ENCODE results near the gene CBX4.

CBX4 gene

DNA sequence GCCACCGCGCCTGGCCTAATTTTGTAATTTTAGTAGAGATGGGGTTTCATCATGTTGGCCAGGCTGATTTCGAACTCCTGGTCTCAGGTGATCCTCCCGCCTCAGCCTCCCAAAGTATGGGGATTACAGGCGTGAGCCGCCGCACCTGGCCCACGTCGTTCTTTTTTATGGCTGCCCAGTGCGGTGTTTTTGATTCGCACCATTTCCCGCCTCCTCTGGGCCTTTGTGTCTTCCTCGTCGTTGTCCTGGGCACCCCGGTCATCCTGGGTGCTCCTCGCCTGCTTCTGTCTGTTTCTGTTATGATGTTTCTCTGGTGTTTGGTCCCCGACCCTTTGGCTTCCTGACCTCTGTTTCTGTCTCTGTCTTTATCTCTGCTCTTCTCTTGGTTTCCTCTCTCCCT lies 15.0 kb downstream of the CBX4 start:
- no peak for ATAC-seq
- TF ChIP-seq GLIS3 (CRISPR knock-in tag; IDR thresholded peaks at IDR 0.05) = no peak

DNA sequence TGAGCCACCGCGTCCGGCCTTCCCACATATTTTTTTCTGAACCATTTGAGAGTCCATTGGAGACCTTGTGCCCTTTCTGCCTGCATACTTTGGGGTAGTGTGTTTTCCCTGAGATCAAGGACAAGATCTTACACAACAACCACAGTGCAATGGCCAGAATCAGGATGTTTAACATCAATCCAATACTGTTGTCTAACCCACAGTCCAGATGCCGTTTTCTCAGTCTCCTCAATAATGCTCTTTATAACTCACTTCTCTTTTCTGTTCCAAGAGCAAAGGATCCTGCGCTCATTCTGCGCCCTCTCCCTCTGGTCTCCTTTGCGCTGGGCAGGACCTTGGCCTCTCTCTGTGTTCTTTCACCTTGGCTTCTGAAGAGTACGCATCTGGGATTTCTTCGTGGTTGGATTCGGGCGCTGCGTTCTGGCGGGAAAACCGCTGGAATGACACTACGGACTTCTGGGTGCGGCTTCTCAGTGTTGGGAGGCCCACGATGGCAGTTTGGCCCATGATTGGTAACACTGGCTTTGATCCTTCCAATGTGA lies 16.6 kb downstream of the CBX4 start:
- ATAC-seq = no peak
- no peak for TF ChIP-seq ZNF70 (CRISPR knock-in tag; IDR thresholded peaks at IDR 0.05)
- TF ChIP-seq PPARA (CRISPR knock-in tag; IDR thresholded peaks at IDR 0.05; ENCODE audit: borderline replicate concordance) = no peak
- no peak for TF ChIP-seq BACH2 (CRISPR knock-in tag; IDR thresholded peaks at IDR 0.05; ENCODE audit: borderline replicate concordance)
- no peak for TF ChIP-seq CSDC2 (CRISPR knock-in tag; IDR thresholded peaks at IDR 0.05)
- no peak for TF ChIP-seq GLIS3 (CRISPR knock-in tag; IDR thresholded peaks at IDR 0.05)
- TF ChIP-seq TCF4 (CRISPR knock-in tag; IDR thresholded peaks at IDR 0.05; ENCODE audit: borderline replicate concordance) = no peak
- TF ChIP-seq ARNTL (CRISPR knock-in tag; IDR thresholded peaks at IDR 0.05; ENCODE audit: borderline replicate concordance, low read depth) = no peak
- TF ChIP-seq, protein P1, sequence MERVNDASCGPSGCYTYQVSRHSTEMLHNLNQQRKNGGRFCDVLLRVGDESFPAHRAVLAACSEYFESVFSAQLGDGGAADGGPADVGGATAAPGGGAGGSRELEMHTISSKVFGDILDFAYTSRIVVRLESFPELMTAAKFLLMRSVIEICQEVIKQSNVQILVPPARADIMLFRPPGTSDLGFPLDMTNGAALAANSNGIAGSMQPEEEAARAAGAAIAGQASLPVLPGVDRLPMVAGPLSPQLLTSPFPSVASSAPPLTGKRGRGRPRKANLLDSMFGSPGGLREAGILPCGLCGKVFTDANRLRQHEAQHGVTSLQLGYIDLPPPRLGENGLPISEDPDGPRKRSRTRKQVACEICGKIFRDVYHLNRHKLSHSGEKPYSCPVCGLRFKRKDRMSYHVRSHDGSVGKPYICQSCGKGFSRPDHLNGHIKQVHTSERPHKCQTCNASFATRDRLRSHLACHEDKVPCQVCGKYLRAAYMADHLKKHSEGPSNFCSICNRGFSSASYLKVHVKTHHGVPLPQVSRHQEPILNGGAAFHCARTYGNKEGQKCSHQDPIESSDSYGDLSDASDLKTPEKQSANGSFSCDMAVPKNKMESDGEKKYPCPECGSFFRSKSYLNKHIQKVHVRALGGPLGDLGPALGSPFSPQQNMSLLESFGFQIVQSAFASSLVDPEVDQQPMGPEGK (CRISPR knock-in tag; IDR thresholded peaks at IDR 0.05; ENCODE audit: borderline replicate concordance) = no peak
- TF ChIP-seq ZFP3 (CRISPR knock-in tag; IDR thresholded peaks at IDR 0.05) = no peak
- no peak for TF ChIP-seq ZNF8 (CRISPR knock-in tag; IDR thresholded peaks at IDR 0.05)
- TF ChIP-seq SNAI2 (CRISPR knock-in tag; IDR thresholded peaks at IDR 0.05) = no peak
- no peak for TF ChIP-seq ESRRG (CRISPR knock-in tag; IDR thresholded peaks at IDR 0.05)
- TF ChIP-seq ZC3H10 (CRISPR knock-in tag; IDR thresholded peaks at IDR 0.05) = no peak
- TF ChIP-seq, protein P2, sequence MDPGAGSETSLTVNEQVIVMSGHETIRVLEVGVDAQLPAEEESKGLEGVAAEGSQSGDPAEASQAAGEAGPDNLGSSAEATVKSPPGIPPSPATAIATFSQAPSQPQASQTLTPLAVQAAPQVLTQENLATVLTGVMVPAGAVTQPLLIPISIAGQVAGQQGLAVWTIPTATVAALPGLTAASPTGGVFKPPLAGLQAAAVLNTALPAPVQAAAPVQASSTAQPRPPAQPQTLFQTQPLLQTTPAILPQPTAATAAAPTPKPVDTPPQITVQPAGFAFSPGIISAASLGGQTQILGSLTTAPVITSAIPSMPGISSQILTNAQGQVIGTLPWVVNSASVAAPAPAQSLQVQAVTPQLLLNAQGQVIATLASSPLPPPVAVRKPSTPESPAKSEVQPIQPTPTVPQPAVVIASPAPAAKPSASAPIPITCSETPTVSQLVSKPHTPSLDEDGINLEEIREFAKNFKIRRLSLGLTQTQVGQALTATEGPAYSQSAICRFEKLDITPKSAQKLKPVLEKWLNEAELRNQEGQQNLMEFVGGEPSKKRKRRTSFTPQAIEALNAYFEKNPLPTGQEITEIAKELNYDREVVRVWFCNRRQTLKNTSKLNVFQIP (CRISPR knock-in tag; IDR thresholded peaks at IDR 0.05; ENCODE audit: borderline replicate concordance, low read depth) = no peak
- TF ChIP-seq TOX (CRISPR knock-in tag; IDR thresholded peaks at IDR 0.05; ENCODE audit: borderline replicate concordance) = no peak
- no peak for TF ChIP-seq OSR1 (CRISPR knock-in tag; IDR thresholded peaks at IDR 0.05)
- no peak for TF ChIP-seq RARB (CRISPR knock-in tag; IDR thresholded peaks at IDR 0.05)

DNA sequence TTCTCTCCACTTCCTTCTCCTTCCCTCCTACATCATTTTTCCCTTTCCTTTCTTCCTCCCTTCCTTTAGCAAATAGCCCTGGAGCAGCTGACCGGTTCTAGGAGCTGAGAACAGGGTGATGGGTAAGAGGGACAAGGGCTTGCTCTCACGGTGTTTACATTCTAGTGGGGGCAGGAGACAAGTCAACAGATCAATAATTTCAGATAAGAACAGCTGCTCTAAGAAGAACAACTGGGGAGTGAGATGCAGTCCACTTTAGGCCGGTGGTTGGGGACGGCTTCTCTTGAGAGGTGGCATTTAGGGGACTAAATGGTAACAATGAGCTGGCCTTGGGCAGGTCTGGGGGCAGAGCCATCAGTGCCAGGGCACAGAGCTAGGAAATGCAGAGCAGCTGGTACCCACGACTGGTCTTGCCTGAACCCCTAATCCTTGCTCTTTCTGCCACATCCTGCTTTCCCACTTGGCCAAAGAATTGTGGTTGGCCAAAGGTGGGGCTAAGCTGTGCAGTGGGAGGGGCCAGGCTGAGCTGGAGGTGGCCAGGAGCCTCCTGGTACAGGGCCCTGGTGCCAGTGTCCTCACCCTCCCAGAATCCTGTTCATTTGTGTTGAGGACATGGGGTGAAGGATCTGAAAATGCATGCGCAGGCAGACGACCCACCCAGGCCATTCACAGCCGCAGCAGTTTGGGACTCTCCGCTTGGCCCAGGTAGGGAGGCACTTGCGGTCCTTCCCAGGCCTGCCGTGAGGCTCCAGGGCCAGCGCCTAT lies 17.7 kb downstream of the CBX4 start:
- TF ChIP-seq ZNF70 (CRISPR knock-in tag; IDR thresholded peaks at IDR 0.05) = no peak
- no peak for TF ChIP-seq PPARA (CRISPR knock-in tag; IDR thresholded peaks at IDR 0.05; ENCODE audit: borderline replicate concordance)
- TF ChIP-seq OSR1 (CRISPR knock-in tag; IDR thresholded peaks at IDR 0.05) = no peak
- TF ChIP-seq ZNF8 (CRISPR knock-in tag; IDR thresholded peaks at IDR 0.05) = no peak
- TF ChIP-seq ZFP3 (CRISPR knock-in tag; IDR thresholded peaks at IDR 0.05) = no peak
- no peak for TF ChIP-seq ARNTL (CRISPR knock-in tag; IDR thresholded peaks at IDR 0.05; ENCODE audit: borderline replicate concordance, low read depth)
- TF ChIP-seq, protein P3, sequence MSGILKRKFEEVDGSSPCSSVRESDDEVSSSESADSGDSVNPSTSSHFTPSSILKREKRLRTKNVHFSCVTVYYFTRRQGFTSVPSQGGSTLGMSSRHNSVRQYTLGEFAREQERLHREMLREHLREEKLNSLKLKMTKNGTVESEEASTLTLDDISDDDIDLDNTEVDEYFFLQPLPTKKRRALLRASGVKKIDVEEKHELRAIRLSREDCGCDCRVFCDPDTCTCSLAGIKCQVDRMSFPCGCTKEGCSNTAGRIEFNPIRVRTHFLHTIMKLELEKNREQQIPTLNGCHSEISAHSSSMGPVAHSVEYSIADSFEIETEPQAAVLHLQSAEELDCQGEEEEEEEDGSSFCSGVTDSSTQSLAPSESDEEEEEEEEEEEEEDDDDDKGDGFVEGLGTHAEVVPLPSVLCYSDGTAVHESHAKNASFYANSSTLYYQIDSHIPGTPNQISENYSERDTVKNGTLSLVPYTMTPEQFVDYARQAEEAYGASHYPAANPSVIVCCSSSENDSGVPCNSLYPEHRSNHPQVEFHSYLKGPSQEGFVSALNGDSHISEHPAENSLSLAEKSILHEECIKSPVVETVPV (CRISPR knock-in tag; IDR thresholded peaks at IDR 0.05) = no peak
- no peak for TF ChIP-seq ZFP30 (CRISPR knock-in tag; IDR thresholded peaks at IDR 0.05)
- no peak for TF ChIP-seq SNAI2 (CRISPR knock-in tag; IDR thresholded peaks at IDR 0.05)
- no peak for TF ChIP-seq TOX (CRISPR knock-in tag; IDR thresholded peaks at IDR 0.05; ENCODE audit: borderline replicate concordance)
- TF ChIP-seq ISL1 (CRISPR knock-in tag; IDR thresholded peaks at IDR 0.05) = no peak
- TF ChIP-seq BACH2 (CRISPR knock-in tag; IDR thresholded peaks at IDR 0.05; ENCODE audit: borderline replicate concordance) = no peak
- TF ChIP-seq, protein P4, sequence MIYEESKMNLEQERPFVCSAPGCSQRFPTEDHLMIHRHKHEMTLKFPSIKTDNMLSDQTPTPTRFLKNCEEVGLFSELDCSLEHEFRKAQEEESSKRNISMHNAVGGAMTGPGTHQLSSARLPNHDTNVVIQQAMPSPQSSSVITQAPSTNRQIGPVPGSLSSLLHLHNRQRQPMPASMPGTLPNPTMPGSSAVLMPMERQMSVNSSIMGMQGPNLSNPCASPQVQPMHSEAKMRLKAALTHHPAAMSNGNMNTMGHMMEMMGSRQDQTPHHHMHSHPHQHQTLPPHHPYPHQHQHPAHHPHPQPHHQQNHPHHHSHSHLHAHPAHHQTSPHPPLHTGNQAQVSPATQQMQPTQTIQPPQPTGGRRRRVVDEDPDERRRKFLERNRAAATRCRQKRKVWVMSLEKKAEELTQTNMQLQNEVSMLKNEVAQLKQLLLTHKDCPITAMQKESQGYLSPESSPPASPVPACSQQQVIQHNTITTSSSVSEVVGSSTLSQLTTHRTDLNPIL (CRISPR knock-in tag; IDR thresholded peaks at IDR 0.05; ENCODE audit: low read depth) = no peak
- no peak for TF ChIP-seq RARB (CRISPR knock-in tag; IDR thresholded peaks at IDR 0.05)
- no peak for TF ChIP-seq TCF4 (CRISPR knock-in tag; IDR thresholded peaks at IDR 0.05; ENCODE audit: borderline replicate concordance)
- TF ChIP-seq GLIS3 (CRISPR knock-in tag; IDR thresholded peaks at IDR 0.05) = no peak
- no peak for TF ChIP-seq ZC3H10 (CRISPR knock-in tag; IDR thresholded peaks at IDR 0.05)
- TF ChIP-seq, protein P5, sequence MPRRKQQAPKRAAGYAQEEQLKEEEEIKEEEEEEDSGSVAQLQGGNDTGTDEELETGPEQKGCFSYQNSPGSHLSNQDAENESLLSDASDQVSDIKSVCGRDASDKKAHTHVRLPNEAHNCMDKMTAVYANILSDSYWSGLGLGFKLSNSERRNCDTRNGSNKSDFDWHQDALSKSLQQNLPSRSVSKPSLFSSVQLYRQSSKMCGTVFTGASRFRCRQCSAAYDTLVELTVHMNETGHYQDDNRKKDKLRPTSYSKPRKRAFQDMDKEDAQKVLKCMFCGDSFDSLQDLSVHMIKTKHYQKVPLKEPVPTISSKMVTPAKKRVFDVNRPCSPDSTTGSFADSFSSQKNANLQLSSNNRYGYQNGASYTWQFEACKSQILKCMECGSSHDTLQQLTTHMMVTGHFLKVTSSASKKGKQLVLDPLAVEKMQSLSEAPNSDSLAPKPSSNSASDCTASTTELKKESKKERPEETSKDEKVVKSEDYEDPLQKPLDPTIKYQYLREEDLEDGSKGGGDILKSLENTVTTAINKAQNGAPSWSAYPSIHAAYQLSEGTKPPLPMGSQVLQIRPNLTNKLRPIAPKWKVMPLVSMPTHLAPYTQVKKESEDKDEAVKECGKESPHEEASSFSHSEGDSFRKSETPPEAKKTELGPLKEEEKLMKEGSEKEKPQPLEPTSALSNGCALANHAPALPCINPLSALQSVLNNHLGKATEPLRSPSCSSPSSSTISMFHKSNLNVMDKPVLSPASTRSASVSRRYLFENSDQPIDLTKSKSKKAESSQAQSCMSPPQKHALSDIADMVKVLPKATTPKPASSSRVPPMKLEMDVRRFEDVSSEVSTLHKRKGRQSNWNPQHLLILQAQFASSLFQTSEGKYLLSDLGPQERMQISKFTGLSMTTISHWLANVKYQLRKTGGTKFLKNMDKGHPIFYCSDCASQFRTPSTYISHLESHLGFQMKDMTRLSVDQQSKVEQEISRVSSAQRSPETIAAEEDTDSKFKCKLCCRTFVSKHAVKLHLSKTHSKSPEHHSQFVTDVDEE (CRISPR knock-in tag; IDR thresholded peaks at IDR 0.05) = no peak
- TF ChIP-seq ZNF565 (CRISPR knock-in tag; conservative IDR thresholded peaks at IDR 0.05; ENCODE audit: low read depth) = no peak
- TF ChIP-seq, protein P2 (CRISPR knock-in tag; IDR thresholded peaks at IDR 0.05; ENCODE audit: borderline replicate concordance, low read depth) = no peak
- no peak for ATAC-seq

All from SK-N-SH treated with all-trans-retinoic acid at 6 μM for 48 hours (cell line).